Measurements from ENCODE around the gene HDAC5.

HDAC5 gene

GRCh38 chr17:44070455-44071197 lies 52.8 kb downstream of the HDAC5 start, which contains the start of gene G6PC3 (continued):
- TF ChIP-seq MYNN (tag by site-specific recombination; IDR thresholded peaks at IDR 0.05; ENCODE audit: borderline replicate concordance) = no peak
- TF ChIP-seq ZNF148 (tag by site-specific recombination; IDR thresholded peaks at IDR 0.05; ENCODE audit: borderline replicate concordance) = no peak
- TF ChIP-seq ZFHX2 (tag by site-specific recombination; conservative IDR thresholded peaks at IDR 0.05) = peak; percentile 75
- TF ChIP-seq YY1 (tag by site-specific recombination; IDR thresholded peaks at IDR 0.05) = peak; percentile 55
- no peak for TF ChIP-seq AEBP2 (tag by site-specific recombination; IDR thresholded peaks at IDR 0.05; ENCODE audit: borderline replicate concordance)
- TF ChIP-seq ZNF391 (tag by site-specific recombination; IDR thresholded peaks at IDR 0.05; ENCODE audit: borderline replicate concordance, low read depth) = no peak
- TF ChIP-seq ZIC2 (tag by site-specific recombination; IDR thresholded peaks at IDR 0.05) = peak; percentile 78
- TF ChIP-seq, protein P1, sequence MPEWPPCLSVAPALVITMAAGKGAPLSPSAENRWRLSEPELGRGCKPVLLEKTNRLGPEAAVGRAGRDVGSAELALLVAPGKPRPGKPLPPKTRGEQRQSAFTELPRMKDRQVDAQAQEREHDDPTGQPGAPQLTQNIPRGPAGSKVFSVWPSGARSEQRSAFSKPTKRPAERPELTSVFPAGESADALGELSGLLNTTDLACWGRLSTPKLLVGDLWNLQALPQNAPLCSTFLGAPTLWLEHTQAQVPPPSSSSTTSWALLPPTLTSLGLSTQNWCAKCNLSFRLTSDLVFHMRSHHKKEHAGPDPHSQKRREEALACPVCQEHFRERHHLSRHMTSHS (tag by site-specific recombination; IDR thresholded peaks at IDR 0.05) = no peak
- no peak for TF ChIP-seq ZNF792 (tag by site-specific recombination; IDR thresholded peaks at IDR 0.05)
- TF ChIP-seq HOXD13 (CRISPR knock-in tag; IDR thresholded peaks at IDR 0.05; ENCODE audit: borderline replicate concordance) = no peak
- TF ChIP-seq, protein P2, sequence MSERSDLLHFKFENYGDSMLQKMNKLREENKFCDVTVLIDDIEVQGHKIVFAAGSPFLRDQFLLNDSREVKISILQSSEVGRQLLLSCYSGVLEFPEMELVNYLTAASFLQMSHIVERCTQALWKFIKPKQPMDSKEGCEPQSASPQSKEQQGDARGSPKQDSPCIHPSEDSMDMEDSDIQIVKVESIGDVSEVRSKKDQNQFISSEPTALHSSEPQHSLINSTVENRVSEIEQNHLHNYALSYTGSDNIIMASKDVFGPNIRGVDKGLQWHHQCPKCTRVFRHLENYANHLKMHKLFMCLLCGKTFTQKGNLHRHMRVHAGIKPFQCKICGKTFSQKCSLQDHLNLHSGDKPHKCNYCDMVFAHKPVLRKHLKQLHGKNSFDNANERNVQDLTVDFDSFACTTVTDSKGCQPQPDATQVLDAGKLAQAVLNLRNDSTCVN (tag by site-specific recombination; optimal IDR thresholded peaks at IDR 0.05) = peak; percentile 76
- peak; percentile 97 for TF ChIP-seq IKZF3 (tag by site-specific recombination; IDR thresholded peaks at IDR 0.05)
- peak; percentile 26 for TF ChIP-seq ZNF324 (tag by site-specific recombination; IDR thresholded peaks at IDR 0.05)
- TF ChIP-seq, protein P3, sequence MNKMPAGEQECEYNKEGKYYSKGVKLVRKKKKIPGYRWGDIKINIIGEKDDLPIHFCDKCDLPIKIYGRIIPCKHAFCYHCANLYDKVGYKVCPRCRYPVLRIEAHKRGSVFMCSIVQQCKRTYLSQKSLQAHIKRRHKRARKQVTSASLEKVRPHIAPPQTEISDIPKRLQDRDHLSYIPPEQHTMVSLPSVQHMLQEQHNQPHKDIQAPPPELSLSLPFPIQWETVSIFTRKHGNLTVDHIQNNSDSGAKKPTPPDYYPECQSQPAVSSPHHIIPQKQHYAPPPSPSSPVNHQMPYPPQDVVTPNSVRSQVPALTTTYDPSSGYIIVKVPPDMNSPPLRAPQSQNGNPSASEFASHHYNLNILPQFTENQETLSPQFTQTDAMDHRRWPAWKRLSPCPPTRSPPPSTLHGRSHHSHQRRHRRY (tag by site-specific recombination; IDR thresholded peaks at IDR 0.05) = no peak
- no peak for TF ChIP-seq ZNF155 (tag by site-specific recombination; IDR thresholded peaks at IDR 0.05)
- peak; percentile 20; the same call in 1 of the 2 replicates for TF ChIP-seq ZNF184 (tag by site-specific recombination; IDR thresholded peaks at IDR 0.05)
- TF ChIP-seq ZNF112 (tag by site-specific recombination; IDR thresholded peaks at IDR 0.05) = no peak
- TF ChIP-seq ZNF138 (tag by site-specific recombination; IDR thresholded peaks at IDR 0.05; ENCODE audit: borderline replicate concordance) = no peak
- TF ChIP-seq ZBTB8A (tag by site-specific recombination; IDR thresholded peaks at IDR 0.05) = peak; percentile 53
- no peak for TF ChIP-seq ZNF423 (tag by site-specific recombination; IDR thresholded peaks at IDR 0.05)
- TF ChIP-seq ZNF596 (tag by site-specific recombination; IDR thresholded peaks at IDR 0.05) = no peak
- TF ChIP-seq ZNF701 (tag by site-specific recombination; IDR thresholded peaks at IDR 0.05) = no peak
- TF ChIP-seq ZBTB48 (tag by site-specific recombination; IDR thresholded peaks at IDR 0.05) = no peak; the same call in 1 of the 2 replicates
- TF ChIP-seq ZNF26 (tag by site-specific recombination; IDR thresholded peaks at IDR 0.05) = no peak
- TF ChIP-seq ZNF560 (tag by site-specific recombination; IDR thresholded peaks at IDR 0.05; ENCODE audit: borderline replicate concordance) = no peak
- no peak for TF ChIP-seq GLI2 (tag by site-specific recombination; IDR thresholded peaks at IDR 0.05; ENCODE audit: borderline replicate concordance, low read depth)
- TF ChIP-seq ZNF558 (tag by site-specific recombination; IDR thresholded peaks at IDR 0.05) = no peak
- no peak for TF ChIP-seq ZBTB21 (tag by site-specific recombination; IDR thresholded peaks at IDR 0.05)
- no peak for TF ChIP-seq ZNF311 (tag by site-specific recombination; IDR thresholded peaks at IDR 0.05; ENCODE audit: borderline replicate concordance)
- TF ChIP-seq ZNF404 (tag by site-specific recombination; IDR thresholded peaks at IDR 0.05) = no peak
- TF ChIP-seq ZNF658 (tag by site-specific recombination; IDR thresholded peaks at IDR 0.05) = no peak
- TF ChIP-seq TRIM28 (IDR thresholded peaks at IDR 0.05; ENCODE audit: borderline replicate concordance, low read length) = no peak
